Type B pancreatic cell (in vitro differentiated cells): ENCODE measurements around the gene SCT. TPM values are rescaled to one million over a fixed set of nuclear protein-coding genes. Genes with fewer than 3 reads are reported as not detected.

Source experiments
- DNase-seq: peaks from one replicate; pipeline ENCODE4 v3.0.0; 2021; ENCODE audit warnings: mixed read lengths; ENCODE audit not compliant: unreplicated experiment; ENCODE audit errors: extremely low spot score
- H3K27ac Mint-ChIP-seq: 2 replicates; pipeline ENCODE4 v1.8.0; 2021; ENCODE audit warnings: mild to moderate bottlenecking, mixed read lengths
- H3K27me3 Mint-ChIP-seq: 2 replicates; pipeline ENCODE4 v1.8.0; 2021; ENCODE audit warnings: mixed read lengths
- H3K36me3 Mint-ChIP-seq: 2 replicates; pipeline ENCODE4 v1.8.0; 2021; ENCODE audit warnings: mixed read lengths
- H3K4me1 Mint-ChIP-seq: one replicate; pipeline ENCODE4 v1.8.0; 2021; ENCODE audit warnings: mixed read lengths; ENCODE audit not compliant: unreplicated experiment
- H3K4me3 Mint-ChIP-seq: 2 replicates; pipeline ENCODE4 v1.8.0; 2021; ENCODE audit warnings: mild to moderate bottlenecking, mixed read lengths
- H3K9me3 Mint-ChIP-seq: 2 replicates; pipeline ENCODE4 v1.8.0; 2021; ENCODE audit warnings: mixed read lengths
- total RNA-seq: library from RNA; stranded (reverse); gene quantifications from 2 replicates; pipeline ENCODE4 v1.2.1, GENCODE V29; 2021; ENCODE audit warnings: low replicate concordance
- TF ChIP-seq, protein P1 (sequence below): fragments of 200-600 bp; sonication (generic); conservative IDR thresholded peaks from 2 replicates; pipeline ENCODE4 v1.5.0; 2021; ENCODE audit warnings: antibody characterized with exemption, mild to moderate bottlenecking

SCT gene
- total RNA-seq, 1 donor from 2014 or later = 3.1 TPM

DNA sequence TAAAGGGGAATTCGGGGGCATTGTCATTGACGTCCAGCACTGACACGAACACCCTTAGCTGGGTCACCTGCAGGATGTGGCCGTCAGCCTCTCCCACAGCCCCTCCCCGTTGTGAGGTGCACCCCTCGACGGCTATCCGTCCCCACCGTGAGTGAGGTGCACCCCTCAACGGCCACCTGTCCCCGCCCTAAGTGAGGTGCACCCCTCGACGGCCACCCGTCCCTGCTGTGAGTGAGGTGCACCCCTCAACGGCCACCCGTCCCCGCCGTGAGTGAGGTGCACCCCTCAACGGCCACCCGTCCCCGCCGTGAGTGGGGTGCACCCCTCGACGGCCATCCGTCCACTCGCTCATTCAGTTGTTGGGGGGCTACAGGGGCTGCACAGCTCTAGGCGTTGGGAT, 5.1 kb downstream of the SCT start:
- H3K4me1 Mint-ChIP-seq = peaks cover 4% of the 10 kb centered on the region
- H3K36me3 Mint-ChIP-seq = no peaks in the 10 kb centered on the region
- H3K27me3 Mint-ChIP-seq = no peaks in the 10 kb centered on the region
- no peak for DNase-seq
- TF ChIP-seq, protein P1, sequence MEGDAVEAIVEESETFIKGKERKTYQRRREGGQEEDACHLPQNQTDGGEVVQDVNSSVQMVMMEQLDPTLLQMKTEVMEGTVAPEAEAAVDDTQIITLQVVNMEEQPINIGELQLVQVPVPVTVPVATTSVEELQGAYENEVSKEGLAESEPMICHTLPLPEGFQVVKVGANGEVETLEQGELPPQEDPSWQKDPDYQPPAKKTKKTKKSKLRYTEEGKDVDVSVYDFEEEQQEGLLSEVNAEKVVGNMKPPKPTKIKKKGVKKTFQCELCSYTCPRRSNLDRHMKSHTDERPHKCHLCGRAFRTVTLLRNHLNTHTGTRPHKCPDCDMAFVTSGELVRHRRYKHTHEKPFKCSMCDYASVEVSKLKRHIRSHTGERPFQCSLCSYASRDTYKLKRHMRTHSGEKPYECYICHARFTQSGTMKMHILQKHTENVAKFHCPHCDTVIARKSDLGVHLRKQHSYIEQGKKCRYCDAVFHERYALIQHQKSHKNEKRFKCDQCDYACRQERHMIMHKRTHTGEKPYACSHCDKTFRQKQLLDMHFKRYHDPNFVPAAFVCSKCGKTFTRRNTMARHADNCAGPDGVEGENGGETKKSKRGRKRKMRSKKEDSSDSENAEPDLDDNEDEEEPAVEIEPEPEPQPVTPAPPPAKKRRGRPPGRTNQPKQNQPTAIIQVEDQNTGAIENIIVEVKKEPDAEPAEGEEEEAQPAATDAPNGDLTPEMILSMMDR = no peak
- H3K27ac Mint-ChIP-seq = no peak overlapping the region
- H3K4me3 Mint-ChIP-seq = no peak overlapping the region
- H3K9me3 Mint-ChIP-seq = no peaks in the 10 kb centered on the region

DNA sequence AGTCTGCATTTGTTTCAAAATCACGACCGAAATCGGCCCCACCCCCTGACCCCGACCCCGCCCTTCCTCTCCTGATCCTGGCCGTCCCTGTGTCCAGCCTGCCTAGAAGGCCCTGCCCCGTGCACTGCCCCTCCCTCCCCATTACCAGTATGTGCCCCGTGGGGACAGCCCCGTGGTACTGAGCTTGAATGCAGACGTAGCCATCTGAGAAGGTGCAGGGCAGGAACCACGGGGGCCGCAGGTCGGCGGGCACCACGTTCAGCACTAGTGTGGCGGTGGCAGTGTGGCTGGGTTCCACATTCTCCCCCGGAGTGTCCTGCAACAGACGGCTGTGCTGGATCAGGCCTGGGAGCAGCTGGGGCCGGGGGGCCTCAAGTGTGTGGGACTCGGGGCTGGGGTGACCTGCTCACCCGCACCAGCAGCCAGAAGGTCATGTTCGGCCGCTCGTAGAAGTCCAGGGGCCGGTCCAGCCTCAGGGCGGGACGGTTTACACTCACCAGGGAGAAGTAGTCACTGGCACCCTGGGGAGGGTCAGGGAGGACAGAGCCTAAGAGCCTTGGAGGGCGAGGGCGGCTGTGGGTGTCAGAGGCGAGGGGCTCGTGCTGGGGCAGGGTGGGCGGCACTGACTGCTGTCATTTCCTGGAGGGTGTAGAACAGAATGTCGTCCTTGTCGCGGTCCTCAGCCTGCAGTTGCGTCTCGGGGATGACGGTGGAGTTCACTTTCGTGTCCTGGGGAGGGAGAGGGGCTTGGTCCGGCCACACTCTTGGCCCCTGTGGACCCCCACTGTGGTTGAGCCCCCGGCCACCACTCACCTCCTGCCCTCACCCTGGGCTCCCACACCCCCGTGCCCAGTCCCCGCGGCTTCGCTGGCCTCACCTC, 5.8 kb downstream of the SCT start:
- no peak overlapping the region for H3K27ac Mint-ChIP-seq
- no peaks in the 10 kb centered on the region for H3K27me3 Mint-ChIP-seq

DNA sequence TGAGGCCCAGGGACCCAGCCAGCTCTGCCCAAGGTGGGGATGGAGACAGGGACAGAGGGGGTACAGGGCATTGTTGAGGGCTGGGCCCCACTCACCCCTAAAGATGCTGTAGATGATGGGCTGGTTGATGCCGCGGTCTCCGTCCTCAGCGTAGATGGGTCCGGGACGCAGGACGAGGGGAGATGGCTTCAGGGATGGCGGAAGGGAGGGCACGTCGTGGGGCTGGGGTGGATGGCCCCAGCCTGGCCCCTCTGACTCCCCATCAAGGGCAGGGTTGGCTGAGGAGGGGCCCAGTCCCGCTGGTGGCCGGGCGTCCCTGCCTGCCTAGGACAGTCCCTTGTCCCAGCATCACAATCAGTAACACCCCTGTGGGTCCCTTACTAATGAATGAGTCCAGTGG, 6.8 kb downstream of the SCT start:
- Mint-ChIP-seq H3K4me3 (no peak overlapping the region), H3K9me3 (no peaks in the 10 kb centered on the region), H3K27ac (no peak overlapping the region), H3K4me1 (peaks cover 8% of the 10 kb centered on the region), H3K36me3 (no peaks in the 10 kb centered on the region), H3K27me3 (no peaks in the 10 kb centered on the region)
- TF ChIP-seq, protein P1 = no peak
- no peak for DNase-seq

More for the DNA sequence above, 5.8 kb downstream of the SCT start:
- Mint-ChIP-seq H3K36me3 (no peaks in the 10 kb centered on the region), H3K9me3 (no peaks in the 10 kb centered on the region), H3K4me3 (no peak overlapping the region), H3K4me1 (peaks cover 4% of the 10 kb centered on the region)
- no peak for DNase-seq
- TF ChIP-seq, protein P1 = no peak

DNA sequence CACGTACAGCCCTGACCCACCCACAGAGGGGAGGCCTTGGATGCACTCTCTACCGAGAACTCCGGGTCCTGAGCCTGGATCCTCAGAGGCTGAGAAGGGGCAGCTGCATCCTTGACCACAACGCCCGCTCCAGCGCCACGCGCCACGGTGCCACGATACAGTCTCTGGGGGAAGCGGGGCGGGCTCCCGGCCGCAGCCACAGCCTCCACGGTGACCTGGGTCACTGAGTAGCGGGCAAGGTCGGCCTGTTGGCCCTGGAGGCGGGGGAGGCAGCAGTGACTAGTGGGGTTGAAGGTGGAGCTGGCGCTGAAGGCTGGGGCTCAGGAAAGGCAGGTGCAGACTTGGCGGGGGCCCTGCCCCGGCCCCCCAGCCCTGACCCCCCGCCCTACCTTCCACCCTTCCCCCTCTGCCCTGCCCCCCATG, 7.3 kb downstream of the SCT start:
- DNase-seq = no peak
- H3K27ac Mint-ChIP-seq = no peak overlapping the region
- TF ChIP-seq, protein P1 = no peak
- H3K4me1 Mint-ChIP-seq = peaks cover 8% of the 10 kb centered on the region
- H3K36me3 Mint-ChIP-seq = no peaks in the 10 kb centered on the region
- H3K9me3 Mint-ChIP-seq = no peaks in the 10 kb centered on the region
- no peaks in the 10 kb centered on the region for H3K27me3 Mint-ChIP-seq
- no peak overlapping the region for H3K4me3 Mint-ChIP-seq

DNA sequence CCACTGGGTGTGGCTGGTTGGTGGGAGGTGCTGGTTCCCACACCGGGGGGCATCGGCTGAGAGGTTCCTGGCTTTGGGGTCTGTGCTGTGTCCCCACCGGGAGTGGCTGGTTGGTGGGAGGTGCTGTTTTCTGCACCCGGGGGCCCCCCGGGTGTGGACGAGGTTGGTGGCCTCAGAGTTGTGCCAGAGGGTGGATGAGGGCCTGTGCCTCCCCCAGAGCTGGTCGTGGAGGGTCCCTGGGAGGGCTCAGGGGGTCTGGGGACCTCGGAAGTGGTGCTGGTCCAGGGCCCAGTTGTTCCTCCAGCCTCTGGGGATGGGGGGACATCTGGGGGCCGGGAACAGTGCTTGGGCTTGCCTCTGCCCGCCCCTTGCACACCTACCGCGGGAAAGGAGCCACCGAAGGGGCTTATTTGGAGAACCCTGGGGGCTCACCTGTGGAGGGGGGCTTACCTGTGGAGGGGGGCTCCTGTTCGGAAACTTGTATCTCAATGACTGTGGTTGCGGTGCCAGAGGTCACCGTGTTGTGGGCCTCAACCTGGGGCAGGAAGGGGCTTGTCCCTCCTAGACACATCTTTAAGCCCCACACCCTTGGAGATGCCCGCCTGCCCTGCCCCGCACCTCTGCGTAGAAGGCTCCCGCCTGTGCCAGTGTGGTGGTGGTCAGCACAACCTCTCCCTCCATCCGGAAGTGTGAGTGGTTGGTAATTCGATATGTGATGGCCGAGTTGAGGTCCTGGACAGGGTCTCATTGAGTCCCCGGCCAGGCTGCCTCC, 7.9 kb downstream of the SCT start:
- DNase-seq = no peak
- Mint-ChIP-seq H3K9me3 (no peaks in the 10 kb centered on the region), H3K4me1 (peaks cover 8% of the 10 kb centered on the region), H3K27ac (no peak overlapping the region), H3K4me3 (no peak overlapping the region), H3K36me3 (no peaks in the 10 kb centered on the region), H3K27me3 (no peaks in the 10 kb centered on the region)
- TF ChIP-seq, protein P1 = no peak
